Glutamatergic neuron (in vitro differentiated cells): ENCODE data around the gene PLEKHM3. TPM values are rescaled to one million over a fixed set of nuclear protein-coding genes. Genes with fewer than 3 reads are reported as not detected.

Experiments used
- DNase-seq: peaks from one replicate; pipeline ENCODE4 v3.0.0; 2022
- H3K27ac Mint-ChIP-seq: one replicate; pipeline ENCODE4 v1.8.0; 2020; ENCODE audit warnings: mild to moderate bottlenecking, mixed read lengths, inconsistent platforms; ENCODE audit not compliant: unreplicated experiment
- H3K27me3 Mint-ChIP-seq: one replicate; pipeline ENCODE4 v1.8.0; 2020; ENCODE audit warnings: mild to moderate bottlenecking, moderate library complexity, mixed read lengths, inconsistent platforms; ENCODE audit not compliant: unreplicated experiment
- H3K36me3 Mint-ChIP-seq: one replicate; pipeline ENCODE4 v1.8.0; 2020; ENCODE audit warnings: mild to moderate bottlenecking, mixed read lengths, inconsistent platforms; ENCODE audit not compliant: unreplicated experiment
- H3K4me1 Mint-ChIP-seq: one replicate; pipeline ENCODE4 v1.8.0; 2020; ENCODE audit warnings: mild to moderate bottlenecking, low read depth, mixed read lengths, inconsistent platforms; ENCODE audit not compliant: unreplicated experiment
- H3K4me3 Mint-ChIP-seq: one replicate; pipeline ENCODE4 v1.8.0; 2020; ENCODE audit warnings: mild to moderate bottlenecking, mixed read lengths, inconsistent platforms; ENCODE audit not compliant: unreplicated experiment
- H3K9me3 Mint-ChIP-seq: one replicate; pipeline ENCODE4 v1.8.0; 2020; ENCODE audit warnings: mild to moderate bottlenecking, moderate library complexity, mixed read lengths, inconsistent platforms; ENCODE audit not compliant: unreplicated experiment
- CTCF ChIP-seq: fragments of 200-600 bp; sonication (generic); IDR thresholded peaks from one replicate; pipeline ENCODE4 v1.5.0; 2021; ENCODE audit not compliant: partially characterized antibody, unreplicated experiment
- total RNA-seq: library from RNA; stranded (reverse); fragmentation: NEBNext Ultra II Directional; extraction: Animal tissue kit (Norgen Biotek cat#: 25700); gene quantifications from one replicate; pipeline ENCODE4 v1.2.1, GENCODE V29; 2021; ENCODE audit not compliant: unreplicated experiment

The PLEKHM3 gene
- total RNA-seq, 1 donor from 2014 or later: 19.5 TPM

- Mint-ChIP-seq H3K4me1 (no peaks in the 10 kb centered on the region), H3K9me3 (no peaks in the 10 kb centered on the region), H3K27ac (no peak overlapping the region), H3K36me3 (no peaks in the 10 kb centered on the region), H3K4me3 (no peak overlapping the region), H3K27me3 (peaks cover 2% of the 10 kb centered on the region)
- no peak for DNase-seq
- TF ChIP-seq CTCF: no peak
Measured at GRCh38 chr2:208006833-208007232, 18.5 kb downstream of the PLEKHM3 start.

GRCh38 chr2:208006337-208006736, 19.0 kb downstream of the PLEKHM3 start:
- H3K27me3 Mint-ChIP-seq: peaks cover 2% of the 10 kb centered on the region
- no peaks in the 10 kb centered on the region for H3K9me3 Mint-ChIP-seq
- H3K4me3 Mint-ChIP-seq: no peak overlapping the region
- no peak overlapping the region for H3K27ac Mint-ChIP-seq
- no peak for TF ChIP-seq CTCF
- no peaks in the 10 kb centered on the region for H3K36me3 Mint-ChIP-seq
- DNase-seq: no peak
- H3K4me1 Mint-ChIP-seq: no peaks in the 10 kb centered on the region

GRCh38 chr2:208001924-208002323, 23.4 kb downstream of the PLEKHM3 start:
- Mint-ChIP-seq H3K27ac (no peak overlapping the region), H3K36me3 (no peaks in the 10 kb centered on the region), H3K27me3 (no peaks in the 10 kb centered on the region), H3K4me1 (no peaks in the 10 kb centered on the region), H3K9me3 (no peaks in the 10 kb centered on the region), H3K4me3 (no peak overlapping the region)
- TF ChIP-seq CTCF: no peak
- DNase-seq: no peak

- DNase-seq: no peak
- Mint-ChIP-seq H3K36me3 (no peaks in the 10 kb centered on the region), H3K4me3 (no peak overlapping the region), H3K9me3 (no peaks in the 10 kb centered on the region), H3K4me1 (no peaks in the 10 kb centered on the region), H3K27ac (no peak overlapping the region), H3K27me3 (no peaks in the 10 kb centered on the region)
- TF ChIP-seq CTCF: no peak
Measured at GRCh38 chr2:208000701-208001395, 24.5 kb downstream of the PLEKHM3 start.

GRCh38 chr2:207996848-207997247, 28.5 kb downstream of the PLEKHM3 start:
- no peaks in the 10 kb centered on the region for H3K27me3 Mint-ChIP-seq
- TF ChIP-seq CTCF: no peak
- H3K4me1 Mint-ChIP-seq: no peaks in the 10 kb centered on the region
- no peaks in the 10 kb centered on the region for H3K36me3 Mint-ChIP-seq
- no peaks in the 10 kb centered on the region for H3K9me3 Mint-ChIP-seq
- no peak overlapping the region for H3K27ac Mint-ChIP-seq
- no peak overlapping the region for H3K4me3 Mint-ChIP-seq
- no peak for DNase-seq
